Activated T-helper 9 cell treated with anti-CD3 and anti-CD28 coated beads, Interleukin-2, amount 50 U/mL, for 16 hours (primary cell): ENCODE measurements around the gene MMP19.

Experiments
- DNase-seq: peaks from one replicate; pipeline ENCODE4 v3.0.0-alpha.2; 2020; ENCODE audit warnings: low read depth

The MMP19 gene

DNA sequence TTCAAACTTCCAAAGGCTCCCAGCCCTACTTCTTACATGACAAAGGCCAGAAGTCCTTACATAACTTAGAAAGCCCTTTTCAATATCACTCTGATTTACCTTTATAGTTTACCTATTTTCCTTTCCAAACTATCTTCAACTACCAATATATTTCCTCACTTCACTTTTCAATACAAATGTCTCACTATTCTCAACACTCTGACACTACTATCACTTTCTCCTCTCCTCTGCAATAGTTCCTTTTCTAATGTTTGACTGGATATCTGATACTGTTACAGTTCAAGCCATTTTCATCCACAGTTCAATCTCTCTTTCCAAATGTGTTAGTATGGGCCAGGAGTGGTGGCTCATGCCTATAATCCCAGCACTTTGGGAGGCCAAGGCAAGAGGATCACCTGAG lies 28.5 kb downstream of the MMP19 start:
- no peak for DNase-seq

DNA sequence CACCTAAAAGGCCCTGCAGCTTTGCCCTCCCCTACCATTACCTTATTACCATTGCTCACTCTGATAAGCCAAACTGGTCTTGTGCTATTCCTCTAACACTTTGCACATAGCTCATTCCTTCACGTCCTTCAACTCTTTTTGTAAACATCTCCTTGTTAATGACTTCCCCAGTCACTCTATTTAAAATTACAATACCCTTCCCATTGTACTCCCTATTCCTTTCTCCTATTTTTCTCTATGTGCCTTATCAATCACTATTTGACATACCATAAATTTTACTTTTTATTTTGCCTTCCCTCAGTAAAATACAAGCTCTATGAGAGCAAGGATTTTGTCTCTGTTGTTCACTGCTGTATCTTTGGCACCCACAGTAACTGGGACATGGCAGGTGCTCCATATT lies 30.6 kb downstream of the MMP19 start:
- no peak for DNase-seq

DNA sequence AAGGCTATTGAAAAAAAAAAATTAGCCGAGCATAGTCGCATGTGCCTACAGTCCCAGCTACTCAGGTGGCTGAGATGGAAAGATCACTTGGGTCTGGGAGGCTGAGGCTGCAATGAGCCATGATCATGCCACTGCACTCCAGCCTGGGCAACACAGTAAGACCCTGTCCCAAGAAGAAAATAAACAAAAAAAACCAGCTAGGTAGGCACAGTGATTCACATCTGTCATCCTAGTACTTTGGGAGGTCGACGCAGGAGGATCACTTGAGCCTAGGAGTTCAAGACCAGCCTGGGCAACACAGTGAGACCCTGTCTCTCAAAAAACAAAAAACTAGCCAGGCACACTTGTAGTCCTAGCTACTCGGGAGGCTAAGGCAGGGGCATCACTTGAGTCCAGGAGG lies 33.5 kb downstream of the MMP19 start:
- no peak for DNase-seq

GRCh38 chr12:55806982-55807381 lies 35.8 kb downstream of the MMP19 start:
- DNase-seq: no peak

GRCh38 chr12:55797550-55797949 lies 45.2 kb downstream of the MMP19 start:
- no peak for DNase-seq

GRCh38 chr12:55797068-55797467 lies 45.7 kb downstream of the MMP19 start:
- DNase-seq: no peak

- no peak for DNase-seq
These were observed 46.8 kb downstream of the MMP19 start for GRCh38 chr12:55795950-55796349.

DNA sequence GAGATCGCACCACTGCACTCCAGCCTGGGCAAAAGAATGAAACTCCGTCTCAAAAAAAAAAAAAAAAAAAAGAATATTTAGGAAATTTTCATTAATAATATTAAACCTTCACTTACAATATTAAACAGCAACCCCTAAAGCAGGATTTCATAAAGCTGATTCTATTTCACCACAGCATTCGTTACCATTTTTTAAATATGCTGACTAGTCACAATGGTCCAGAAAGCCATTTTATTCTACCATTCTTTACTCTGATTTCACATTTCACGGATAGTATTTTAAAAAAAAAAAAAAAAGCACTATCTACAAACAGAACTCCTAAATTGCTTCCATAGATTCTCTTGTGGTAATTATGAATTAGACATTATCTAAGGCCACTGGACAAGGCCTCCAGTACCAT lies 52.8 kb downstream of the MMP19 start:
- DNase-seq: no peak

- DNase-seq: no peak
These were observed 53.6 kb downstream of the MMP19 start for GRCh38 chr12:55789171-55789570.

DNA sequence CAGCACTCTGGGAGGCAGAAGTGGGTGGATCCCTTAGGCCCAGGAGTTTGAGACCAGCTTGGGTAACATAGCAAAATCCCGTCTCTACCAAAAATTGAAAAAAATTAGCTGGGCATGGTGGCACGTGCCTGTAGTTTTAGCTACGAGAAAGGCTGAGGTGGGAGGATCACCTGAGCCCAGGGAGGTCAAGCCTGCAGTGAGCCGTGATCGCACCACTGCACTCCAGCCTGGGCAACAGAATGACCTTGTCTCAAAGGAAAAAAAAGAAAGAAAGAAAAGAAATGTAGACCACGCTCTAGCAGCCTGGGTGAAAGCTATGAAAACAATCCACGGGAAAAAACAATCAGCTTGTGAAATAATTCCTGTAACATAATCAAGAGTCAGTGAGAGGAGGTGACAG lies 54.2 kb downstream of the MMP19 start:
- no peak for DNase-seq
